Measurements from ENCODE around the gene RPL18A.
"Not testable (repeated sequence)": the region's sequence is repeated elsewhere in the genome, so short reads cannot be mapped to it uniquely, and the experiment has no call there.

The RPL18A gene

DNA sequence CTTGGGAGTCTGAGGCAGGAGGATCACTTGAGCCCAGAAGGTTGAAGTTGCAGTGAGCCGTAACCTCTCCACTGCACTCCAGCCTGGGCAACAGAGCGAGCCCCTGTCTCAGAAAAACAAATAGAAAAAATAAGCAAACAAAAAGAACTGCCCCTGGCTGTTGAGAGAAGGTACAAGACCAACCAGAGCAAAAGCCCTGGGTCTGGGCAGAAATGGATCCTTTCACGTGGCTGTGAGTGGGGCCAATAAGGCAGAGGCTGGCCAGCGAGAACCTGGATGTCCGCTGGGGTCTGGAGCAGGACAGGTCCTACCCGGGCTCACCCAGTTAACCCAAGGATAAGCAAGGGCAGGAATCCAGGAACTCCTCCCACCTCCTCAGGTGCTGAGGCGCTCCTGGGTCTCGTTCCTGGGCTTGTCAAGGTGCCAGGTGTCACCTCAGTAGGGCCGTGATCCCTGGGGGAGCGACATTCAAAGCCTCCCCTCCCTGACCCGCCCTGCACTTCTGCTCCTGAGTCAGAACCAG lies 7.3 kb downstream of the RPL18A start:
- DNase-seq (ENCODE audit: low read depth): no peak

DNA sequence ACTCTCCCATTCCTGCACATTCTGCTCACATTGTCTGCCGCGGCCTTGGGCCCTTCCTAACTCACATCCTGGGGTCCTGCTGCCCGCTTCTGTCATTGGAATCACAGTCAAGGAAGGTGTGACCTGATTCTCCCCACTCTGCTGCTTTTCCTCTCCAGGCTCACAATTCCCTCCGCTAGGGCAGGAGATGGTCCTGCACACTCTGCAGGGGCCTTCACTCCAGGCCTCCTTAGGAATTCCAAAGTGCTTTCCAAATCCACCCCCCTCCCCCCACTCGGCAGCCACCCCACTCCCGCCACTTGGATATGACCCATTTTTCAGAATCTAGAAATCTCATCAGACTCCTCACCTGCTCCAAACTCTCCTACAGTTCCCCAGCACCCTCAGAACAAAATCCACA lies 9.0 kb downstream of the RPL18A start:
- no peak for DNase-seq (ENCODE audit: low read depth)

DNA sequence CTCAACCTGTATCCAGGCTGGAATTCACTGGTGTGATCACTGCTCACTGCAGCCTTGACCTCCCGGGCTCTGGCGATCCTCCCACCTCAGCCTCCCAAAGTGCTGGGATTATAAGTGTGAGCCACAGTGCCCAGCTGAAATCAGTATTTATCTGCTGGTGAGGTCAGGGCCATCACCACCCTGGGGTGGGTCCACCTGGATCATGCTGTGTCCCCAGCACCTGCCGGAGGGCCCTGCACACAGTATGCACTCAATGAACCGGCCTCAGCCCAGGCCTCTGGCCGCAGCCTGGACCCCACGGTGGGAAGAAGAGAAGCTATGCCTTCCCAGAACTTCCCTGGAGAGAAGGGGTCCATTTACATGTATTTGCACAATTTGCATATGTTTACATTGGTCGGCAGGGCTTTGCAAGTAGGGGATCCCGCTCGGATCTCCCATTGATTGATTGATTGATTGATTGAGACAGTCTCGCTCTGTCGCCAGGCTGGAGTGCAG lies 9.5 kb downstream of the RPL18A start:
- DNase-seq (ENCODE audit: low read depth): no peak

- DNase-seq (ENCODE audit: low read depth): no peak
Observed at GRCh38 chr19:17871032-17871877, 11.5 kb downstream of the RPL18A start.

- DNase-seq (ENCODE audit: low read depth): no peak
Observed at GRCh38 chr19:17871878-17872250, 12.2 kb downstream of the RPL18A start, which contains the start of gene SLC5A5. Gene SLC5A5, plus strand, starts transcription at chr19:17871945. Its CDS starts 375 bp downstream, at chr19:17872320.

GRCh38 chr19:17872251-17873001 lies 12.7 kb downstream of the RPL18A start:
- no peak for DNase-seq (ENCODE audit: low read depth)

- peak; percentile 57 for DNase-seq (ENCODE audit: low read depth)
Observed at GRCh38 chr19:17873786-17874757, 14.4 kb downstream of the RPL18A start.

GRCh38 chr19:17874758-17875135 lies 15.0 kb downstream of the RPL18A start:
- no peak for DNase-seq (ENCODE audit: low read depth)

DNA sequence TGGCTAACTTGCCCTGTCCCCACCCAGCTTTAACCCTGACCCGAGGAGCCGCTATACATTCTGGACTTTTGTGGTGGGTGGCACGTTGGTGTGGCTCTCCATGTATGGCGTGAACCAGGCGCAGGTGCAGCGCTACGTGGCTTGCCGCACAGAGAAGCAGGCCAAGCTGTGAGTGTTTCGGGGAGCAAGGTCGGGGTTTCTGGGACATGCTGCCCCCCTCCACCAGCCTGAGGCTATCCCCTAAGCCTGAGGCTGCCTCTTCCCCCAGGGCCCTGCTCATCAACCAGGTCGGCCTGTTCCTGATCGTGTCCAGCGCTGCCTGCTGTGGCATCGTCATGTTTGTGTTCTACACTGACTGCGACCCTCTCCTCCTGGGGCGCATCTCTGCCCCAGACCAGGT lies 18.0 kb downstream of the RPL18A start:
- no peak for DNase-seq (ENCODE audit: low read depth)

DNA sequence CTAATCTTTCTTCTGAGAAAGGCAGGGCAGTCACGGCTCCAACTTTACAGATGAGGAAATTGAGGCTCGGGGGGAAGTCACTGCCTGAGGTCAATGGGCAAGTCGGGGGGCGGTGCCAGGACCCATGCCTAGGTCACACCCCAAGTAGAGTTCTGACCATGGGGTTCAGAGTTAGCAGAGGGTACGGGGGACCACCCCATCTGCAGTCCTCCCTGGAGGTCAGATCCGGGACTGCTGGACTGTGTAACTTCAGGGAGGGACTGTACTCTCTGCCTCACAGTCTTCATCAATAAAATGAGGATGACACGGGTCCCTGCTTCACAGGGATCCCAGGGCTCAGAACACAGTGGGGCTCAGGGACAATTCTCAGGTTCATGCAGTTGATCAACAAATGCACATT lies 19.8 kb downstream of the RPL18A start:
- no peak for DNase-seq (ENCODE audit: low read depth)

GRCh38 chr19:17881701-17882100 lies 22.0 kb downstream of the RPL18A start:
- DNase-seq (ENCODE audit: low read depth): no peak

DNA sequence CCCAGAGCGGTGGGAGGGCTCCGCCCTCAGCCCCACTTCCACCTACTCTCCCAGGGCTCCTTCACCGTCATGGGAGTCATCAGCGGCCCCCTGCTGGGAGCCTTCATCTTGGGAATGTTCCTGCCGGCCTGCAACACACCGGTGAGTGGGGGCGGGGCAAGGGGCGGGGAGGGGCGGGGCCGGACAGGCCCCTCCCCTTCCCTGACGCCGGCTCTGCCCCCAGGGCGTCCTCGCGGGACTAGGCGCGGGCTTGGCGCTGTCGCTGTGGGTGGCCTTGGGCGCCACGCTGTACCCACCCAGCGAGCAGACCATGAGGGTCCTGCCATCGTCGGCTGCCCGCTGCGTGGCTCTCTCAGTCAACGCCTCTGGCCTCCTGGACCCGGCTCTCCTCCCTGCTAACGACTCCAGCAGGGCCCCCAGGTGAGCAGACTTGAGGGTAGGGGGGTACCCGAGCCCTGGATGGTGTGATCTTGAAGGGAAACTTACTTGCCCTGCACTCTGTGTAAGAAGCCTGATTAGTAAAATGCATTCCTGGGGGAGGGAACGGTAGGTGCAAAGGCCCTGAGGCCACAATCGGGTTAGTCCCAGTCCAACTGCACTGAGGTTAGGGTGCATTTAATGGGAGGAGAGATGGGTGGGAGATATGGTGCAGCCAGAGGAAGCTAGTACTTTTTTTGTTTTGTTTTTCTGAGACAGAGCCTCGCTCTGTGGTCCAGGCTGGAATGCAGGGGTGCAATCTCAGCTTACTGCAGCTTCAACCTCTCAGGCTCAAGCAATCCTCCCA lies 24.1 kb downstream of the RPL18A start:
- no peak for DNase-seq (ENCODE audit: low read depth)

DNA sequence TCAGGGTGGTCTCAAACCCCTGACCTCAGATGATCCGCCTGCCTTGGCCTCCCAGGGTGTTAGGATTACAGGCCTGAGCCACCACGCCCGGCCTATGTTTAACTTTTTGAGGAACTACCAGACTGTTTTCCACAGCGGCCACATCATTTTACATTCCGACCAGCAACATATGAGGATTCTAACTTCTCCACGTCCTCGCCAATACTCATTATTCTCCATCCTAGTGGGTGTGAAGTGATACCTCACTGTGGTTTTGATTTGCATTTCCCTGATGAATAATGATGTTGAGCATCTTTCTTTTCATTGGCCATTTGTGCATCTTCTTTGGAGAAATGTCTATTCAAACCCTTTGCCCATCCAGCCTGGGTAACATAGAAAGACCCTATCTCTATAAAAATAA lies 26.8 kb downstream of the RPL18A start:
- DNase-seq (ENCODE audit: low read depth): no peak

DNA sequence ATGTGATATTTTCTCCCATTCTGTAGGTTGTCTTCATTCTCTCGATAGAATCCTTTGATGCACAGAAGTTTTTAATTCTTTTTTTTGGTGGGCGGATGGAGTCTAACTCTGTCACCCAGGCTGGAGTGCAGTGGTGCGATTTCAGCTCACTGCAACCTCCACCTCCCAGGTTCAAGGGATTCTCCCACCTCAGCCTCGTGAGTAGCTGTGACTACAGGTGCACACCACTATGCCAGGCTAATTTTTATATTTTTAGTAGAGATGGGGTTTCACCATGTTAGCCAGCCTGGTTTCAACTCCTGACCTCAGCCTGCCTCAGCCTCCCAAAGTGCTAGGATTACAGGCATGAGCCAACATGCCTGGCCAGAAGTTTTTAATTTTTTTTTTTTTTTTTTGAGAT lies 27.5 kb downstream of the RPL18A start:
- DNase-seq (ENCODE audit: low read depth): not testable (repeated sequence)

- DNase-seq (ENCODE audit: low read depth): no peak
Observed at GRCh38 chr19:17888260-17888659, 28.6 kb downstream of the RPL18A start.

GRCh38 chr19:17889609-17890214 lies 30.0 kb downstream of the RPL18A start:
- DNase-seq (ENCODE audit: low read depth): no peak

- no peak for DNase-seq (ENCODE audit: low read depth)
Observed at GRCh38 chr19:17893766-17894165, 34.1 kb downstream of the RPL18A start.

DNA sequence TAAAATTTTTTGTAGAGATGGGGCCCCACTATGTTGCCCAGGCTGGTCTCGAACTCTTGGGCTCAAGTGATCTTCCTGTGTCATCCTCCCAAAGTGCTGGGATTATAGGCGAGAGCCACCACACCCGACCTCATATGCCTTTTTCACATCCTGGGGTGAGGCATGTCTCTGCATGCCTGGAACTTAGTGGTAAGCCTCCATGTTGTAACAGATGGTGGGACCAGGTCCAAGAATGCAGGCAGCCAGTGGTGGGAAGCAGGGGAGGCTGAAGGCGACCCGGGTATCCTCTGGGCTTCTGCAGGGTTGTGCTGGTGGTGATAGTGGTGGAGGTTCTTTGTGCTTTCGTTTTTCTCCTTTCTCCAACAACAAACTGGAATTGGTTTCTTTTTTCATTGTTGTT lies 43.0 kb downstream of the RPL18A start:
- no peak for DNase-seq (ENCODE audit: low read depth)

GRCh38 chr19:17908244-17908643 lies 48.5 kb downstream of the RPL18A start:
- DNase-seq (ENCODE audit: low read depth): no peak

DNA sequence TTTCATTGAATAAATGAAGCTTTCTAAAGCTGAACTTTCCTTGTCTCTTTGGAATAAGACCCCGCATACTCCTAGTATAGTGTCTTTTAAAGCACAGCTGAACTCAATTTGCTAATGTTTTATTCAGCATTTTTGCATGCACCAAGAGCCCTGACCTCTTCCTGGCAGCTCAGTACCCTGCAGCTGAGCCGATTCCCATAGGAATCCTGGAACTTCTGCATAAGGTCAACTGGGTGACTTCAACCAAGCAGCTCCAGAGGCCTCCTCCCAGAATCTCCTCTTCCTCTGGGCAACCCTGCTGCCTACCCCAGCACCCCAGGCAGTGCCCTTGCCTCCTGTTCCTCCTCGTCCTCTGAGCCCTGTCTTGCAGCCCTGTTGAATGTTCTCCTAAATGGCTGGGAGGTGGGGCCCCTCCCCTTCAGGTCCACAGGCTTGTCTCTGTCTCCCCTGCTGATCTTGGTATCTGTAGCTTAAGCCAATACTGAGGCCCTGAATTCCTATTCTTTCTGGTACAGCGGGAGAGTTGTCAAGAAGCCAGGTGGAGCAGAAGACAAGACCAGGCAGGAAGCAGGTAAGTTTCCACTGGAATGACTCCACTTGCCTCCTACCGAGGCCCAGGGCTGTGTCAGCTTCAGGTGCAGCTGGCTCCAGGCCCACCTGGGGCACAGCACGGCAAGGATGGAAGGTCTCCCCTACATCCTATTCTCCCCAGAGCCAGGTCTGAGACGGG lies 49.5 kb downstream of the RPL18A start:
- DNase-seq (ENCODE audit: low read depth): no peak
